ENCODE data around the gene TIAM1. TPM values are rescaled to one million over a fixed set of nuclear protein-coding genes. Genes with fewer than 3 reads are reported as not detected.

The TIAM1 gene
- total and polyA plus RNA-seq, 2 of the 8 experiments (the other 6 are each of a cell fraction or from before 2014, with no cell fraction given) = 10.1 to 30.7 TPM

- no peak overlapping the region for H4K5ac ChIP-seq (ENCODE audit: insufficient read length, low read depth, low read length)
- POLR2A ChIA-PET (ENCODE audit: partially characterized antibody) = no interaction called here
- no peak overlapping the region for H3K23ac ChIP-seq (ENCODE audit: insufficient read length)
- H3K23me2 ChIP-seq (ENCODE audit: low read depth, low read length) = no peaks in the 10 kb centered on the region
- H3K79me2 ChIP-seq (ENCODE audit: control insufficient read depth in 1 of 2, insufficient read depth in 2 of 2, low read length in 2 of 2) = no peaks in the 10 kb centered on the region
- H3K79me1 ChIP-seq (ENCODE audit: low read depth, low read length) = no peaks in the 10 kb centered on the region
- no peaks in the 10 kb centered on the region for H3K27me3 ChIP-seq (replicated peaks in 1 of 4; ENCODE audit: control insufficient read depth in 3 of 4, extremely low read depth in 1 of 4, insufficient read depth in 3 of 4, low read length in 3 of 4)
- CTCF ChIA-PET (ENCODE audit: partially characterized antibody) = interaction anchor here (0.7 to 4.8 kb wide), 10 partner anchors 9 to 471 kb away, joined by 3 to 34 read pairs (median 4); no protein-coding TSS in a partner anchor
- H3K4me1 ChIP-seq (replicated peaks in 1 of 4; ENCODE audit: control insufficient read depth in 3 of 4, insufficient read depth in 4 of 4, low read length in 3 of 4) = peaks cover 0 to 2% (median 0%) of the 10 kb centered on the region in 4 experiments; a peak in 1 of 7 replicates
- WGBS, 2 experiments (ENCODE audit: extremely low coverage in 1 of 2, insufficient coverage in 1 of 2, insufficient read length in 1 of 2, insufficient replicate concordance in 2 of 2, low coverage in 1 of 2, low lambda C conversion rate in 2 of 2, missing lambda C conversion rate in 1 of 2) = 85% methylated on average over 1 of the region's 1 CpG; no CpG with 5 or more reads in 1 of the 2 experiments
- no peak overlapping the region for H3K18ac ChIP-seq (ENCODE audit: extremely low read depth, low read length)
- H2BK120ac ChIP-seq (replicated peaks; ENCODE audit: low read depth, low read length) = no peak overlapping the region
- no peak overlapping the region for H2BK12ac ChIP-seq (ENCODE audit: low read depth, low read length)
- H2AK5ac ChIP-seq (ENCODE audit: low read depth, low read length) = no peak overlapping the region
- H3K14ac ChIP-seq (ENCODE audit: insufficient read length) = no peak overlapping the region
- no peak overlapping the region for H3K27ac ChIP-seq (ENCODE audit: low read depth, low read length)
- H4K91ac ChIP-seq (replicated peaks; ENCODE audit: insufficient read length, low read length) = no peak overlapping the region
- no peak for DNase-seq (ENCODE audit: low read depth in 1 of 2, low spot score in 2 of 2)
- no peak overlapping the region for H2BK15ac ChIP-seq (ENCODE audit: low read length)
- no peak overlapping the region for H3K4me2 ChIP-seq (ENCODE audit: insufficient read depth in 1 of 2, low read depth in 2 of 2, low read length in 2 of 2)
- no peak overlapping the region for H3K9ac ChIP-seq (replicated peaks in 1 of 4; ENCODE audit: extremely low read depth in 1 of 4, low read depth in 3 of 4, low read length in 3 of 4)
- H2BK5ac ChIP-seq (ENCODE audit: low read depth, low read length) = no peak overlapping the region
- H3K4me3 ChIP-seq (ENCODE audit: extremely low read depth in 1 of 4, insufficient read depth in 2 of 4, low read depth in 3 of 4, low read length in 4 of 4) = no peak overlapping the region
- no peak overlapping the region for H2BK20ac ChIP-seq (ENCODE audit: low read length)
- no peak overlapping the region for H3K56ac ChIP-seq (replicated peaks; ENCODE audit: insufficient read length, low read depth, low read length)
- no peak overlapping the region for H2AFZ ChIP-seq (ENCODE audit: low read length)
- FAIRE-seq = no peak
- H3K9me3 ChIP-seq (ENCODE audit: insufficient read depth in 2 of 2, low read depth in 1 of 2, low read length in 1 of 2) = peaks cover 6 to 7% of the 10 kb centered on the region in 2 experiments; a peak in 3 of 4 replicates
- H3K4ac ChIP-seq (replicated peaks; ENCODE audit: insufficient read length, low read depth, low read length) = no peak overlapping the region
- H3K36me3 ChIP-seq (ENCODE audit: control insufficient read depth in 2 of 4, insufficient read depth in 4 of 4, low read length in 3 of 4) = no peaks in the 10 kb centered on the region
- H4K20me1 ChIP-seq (replicated peaks in 1 of 2; ENCODE audit: control insufficient read depth in 1 of 2, insufficient read depth in 2 of 2, low read length in 2 of 2) = no peaks in the 10 kb centered on the region
- no peak overlapping the region for H4K8ac ChIP-seq (ENCODE audit: extremely low read depth, insufficient read depth, low read length)
- TF ChIP-seq, protein P1, sequence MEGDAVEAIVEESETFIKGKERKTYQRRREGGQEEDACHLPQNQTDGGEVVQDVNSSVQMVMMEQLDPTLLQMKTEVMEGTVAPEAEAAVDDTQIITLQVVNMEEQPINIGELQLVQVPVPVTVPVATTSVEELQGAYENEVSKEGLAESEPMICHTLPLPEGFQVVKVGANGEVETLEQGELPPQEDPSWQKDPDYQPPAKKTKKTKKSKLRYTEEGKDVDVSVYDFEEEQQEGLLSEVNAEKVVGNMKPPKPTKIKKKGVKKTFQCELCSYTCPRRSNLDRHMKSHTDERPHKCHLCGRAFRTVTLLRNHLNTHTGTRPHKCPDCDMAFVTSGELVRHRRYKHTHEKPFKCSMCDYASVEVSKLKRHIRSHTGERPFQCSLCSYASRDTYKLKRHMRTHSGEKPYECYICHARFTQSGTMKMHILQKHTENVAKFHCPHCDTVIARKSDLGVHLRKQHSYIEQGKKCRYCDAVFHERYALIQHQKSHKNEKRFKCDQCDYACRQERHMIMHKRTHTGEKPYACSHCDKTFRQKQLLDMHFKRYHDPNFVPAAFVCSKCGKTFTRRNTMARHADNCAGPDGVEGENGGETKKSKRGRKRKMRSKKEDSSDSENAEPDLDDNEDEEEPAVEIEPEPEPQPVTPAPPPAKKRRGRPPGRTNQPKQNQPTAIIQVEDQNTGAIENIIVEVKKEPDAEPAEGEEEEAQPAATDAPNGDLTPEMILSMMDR (IDR thresholded peaks at IDR 0.05; ENCODE audit: control extremely low read depth in 1 of 3, insufficient read depth in 1 of 3, low read depth in 1 of 3, low read length in 3 of 3) = no peak
- no peak for TF ChIP-seq RAD21 (IDR thresholded peaks at IDR 0.05 in 1 of 2, conservative IDR thresholded peaks at IDR 0.05 in 1 of 2; ENCODE audit: low read depth in 2 of 2, low read length in 2 of 2)
- no peak for TF ChIP-seq E2F6 (IDR thresholded peaks at IDR 0.05)
- TF ChIP-seq CREB1 (IDR thresholded peaks at IDR 0.05) = no peak
- TF ChIP-seq FOSL1 (IDR thresholded peaks at IDR 0.05; ENCODE audit: insufficient read depth, low read depth, low read length) = no peak
- TF ChIP-seq YY1 (IDR thresholded peaks at IDR 0.05; ENCODE audit: low read depth, low read length) = no peak
These were observed 236.2 kb downstream of the TIAM1 start for GRCh38 chr21:31107871-31108270.
